Adrenal gland (tissue), 5 donors: ENCODE data around the gene ST8SIA3.

Experiments
- POLR2A ChIP-seq, 2 donors: fragments of 450-650 bp; IDR thresholded peaks; one replicate each; pipeline ENCODE4 v1.6.1; 2017; ENCODE audit warnings: antibody characterized with exemption in 2 of 2, mild to moderate bottlenecking in 2 of 2, moderate library complexity in 1 of 2
- TF ChIP-seq, protein P1 (sequence below), 6 experiments: fragments of 450-650 bp in 4 of 6; fragments of 200-600 bp in 2 of 6; sonication (generic) in 1 of 6; IDR thresholded peaks; 1 replicate in 5 of 6; 2 replicates in 1 of 6; pipeline versions ENCODE4 v1.5.1 to v1.8.0; 2016 to 2021; ENCODE audit warnings: antibody characterized with exemption in 6 of 6, mild to moderate bottlenecking in 2 of 6, moderate library complexity in 1 of 6
- donor health status: DM: no; HTN: no; CAD: no.

DNA sequence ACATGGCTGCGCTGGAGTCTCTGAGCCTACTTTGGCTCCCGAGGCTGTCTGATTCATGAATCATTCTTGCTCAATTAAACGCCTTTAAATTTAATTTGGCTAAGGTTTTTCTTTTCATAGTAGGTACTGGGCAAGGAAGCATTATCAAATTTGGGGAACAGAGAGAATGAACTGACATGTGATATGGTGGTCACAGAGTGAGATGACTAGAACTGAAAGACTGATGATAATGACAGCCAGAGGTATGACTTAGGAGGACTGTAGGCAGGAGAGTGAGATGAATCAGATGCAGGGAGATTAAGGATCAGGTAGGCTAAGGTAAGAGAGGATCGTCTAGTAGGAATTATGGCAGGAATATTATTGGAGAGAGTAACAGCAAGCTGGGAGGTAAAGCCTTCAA, 40.9 kb upstream of the ST8SIA3 start:
- TF ChIP-seq, protein P1, sequence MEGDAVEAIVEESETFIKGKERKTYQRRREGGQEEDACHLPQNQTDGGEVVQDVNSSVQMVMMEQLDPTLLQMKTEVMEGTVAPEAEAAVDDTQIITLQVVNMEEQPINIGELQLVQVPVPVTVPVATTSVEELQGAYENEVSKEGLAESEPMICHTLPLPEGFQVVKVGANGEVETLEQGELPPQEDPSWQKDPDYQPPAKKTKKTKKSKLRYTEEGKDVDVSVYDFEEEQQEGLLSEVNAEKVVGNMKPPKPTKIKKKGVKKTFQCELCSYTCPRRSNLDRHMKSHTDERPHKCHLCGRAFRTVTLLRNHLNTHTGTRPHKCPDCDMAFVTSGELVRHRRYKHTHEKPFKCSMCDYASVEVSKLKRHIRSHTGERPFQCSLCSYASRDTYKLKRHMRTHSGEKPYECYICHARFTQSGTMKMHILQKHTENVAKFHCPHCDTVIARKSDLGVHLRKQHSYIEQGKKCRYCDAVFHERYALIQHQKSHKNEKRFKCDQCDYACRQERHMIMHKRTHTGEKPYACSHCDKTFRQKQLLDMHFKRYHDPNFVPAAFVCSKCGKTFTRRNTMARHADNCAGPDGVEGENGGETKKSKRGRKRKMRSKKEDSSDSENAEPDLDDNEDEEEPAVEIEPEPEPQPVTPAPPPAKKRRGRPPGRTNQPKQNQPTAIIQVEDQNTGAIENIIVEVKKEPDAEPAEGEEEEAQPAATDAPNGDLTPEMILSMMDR (IDR thresholded peaks at IDR 0.05), result no peak
- TF ChIP-seq POLR2A (IDR thresholded peaks at IDR 0.05), result no peak
